Mucosa of descending colon (tissue), 3 donors: Measurements from ENCODE around the gene FAM53B. TPM values are rescaled to one million over a fixed set of nuclear protein-coding genes. Genes with fewer than 3 reads are reported as not detected.

Source experiments
- ATAC-seq: fragments of 200-7000 bp; cut with Tn5 transposase; one replicate; pipeline ENCODE4 v1.9.1; 2020; ENCODE audit warnings: mild to moderate bottlenecking, moderate library complexity
- DNase-seq, 3 donors: peaks; one replicate each; pipeline ENCODE4 v3.0.0-alpha.2; 2020
- H3K36me3 ChIP-seq: fragments of 200-600 bp; one replicate; pipeline ENCODE4 v1.8.0; 2021; ENCODE audit warnings: low read depth, mild to moderate bottlenecking
- H3K4me1 ChIP-seq: fragments of 200-600 bp; one replicate; pipeline ENCODE4 v1.8.0; 2021; ENCODE audit warnings: low read depth, mild to moderate bottlenecking
- H3K4me3 ChIP-seq: fragments of 200-600 bp; one replicate; pipeline ENCODE4 v1.8.0; 2021; ENCODE audit warnings: mild to moderate bottlenecking
- H3K9me3 ChIP-seq: fragments of 200-600 bp; one replicate; pipeline ENCODE4 v1.8.0; 2021; ENCODE audit warnings: mild to moderate bottlenecking
- intact Hi-C, 2 donors: fragments of 100-400 bp; cut with DNase I in 1 of 2; cut with micrococcal nuclease in 1 of 2; formaldehyde crosslinking; loops; one replicate each; pipeline versions ENCODE4 v1.11.0 to v1.11.1; 2022; cut with DNase I, micrococcal nuclease
- total RNA-seq, 3 donors: library from RNA; stranded (reverse); fragmentation: NEBNext Ultra II Directional in 2 of 3; extraction: Animal tissue kit (Norgen Biotek cat#: 25700) in 2 of 3; gene quantifications; one replicate each; pipeline versions ENCODE4 v1.2.1 to v1.2.4, GENCODE V29; 2021 to 2023
- TF ChIP-seq, protein P1 (sequence below): fragments of 200-600 bp; IDR thresholded peaks from one replicate; pipeline ENCODE4 v1.8.0; 2022; ENCODE audit warnings: antibody characterized with exemption, mild to moderate bottlenecking
- donor health status: DM: no; HTN: no; CAD: no; lungs with moderate emphysema.
- donor health status: DM: no; HTN: no; CAD: no.
- donor health status: DM: no; HTN: yes; CAD: no.

Gene FAM53B
- total RNA-seq, 3 donors from 2014 or later = 37.2 to 48.0 (median 44.2) TPM

DNA sequence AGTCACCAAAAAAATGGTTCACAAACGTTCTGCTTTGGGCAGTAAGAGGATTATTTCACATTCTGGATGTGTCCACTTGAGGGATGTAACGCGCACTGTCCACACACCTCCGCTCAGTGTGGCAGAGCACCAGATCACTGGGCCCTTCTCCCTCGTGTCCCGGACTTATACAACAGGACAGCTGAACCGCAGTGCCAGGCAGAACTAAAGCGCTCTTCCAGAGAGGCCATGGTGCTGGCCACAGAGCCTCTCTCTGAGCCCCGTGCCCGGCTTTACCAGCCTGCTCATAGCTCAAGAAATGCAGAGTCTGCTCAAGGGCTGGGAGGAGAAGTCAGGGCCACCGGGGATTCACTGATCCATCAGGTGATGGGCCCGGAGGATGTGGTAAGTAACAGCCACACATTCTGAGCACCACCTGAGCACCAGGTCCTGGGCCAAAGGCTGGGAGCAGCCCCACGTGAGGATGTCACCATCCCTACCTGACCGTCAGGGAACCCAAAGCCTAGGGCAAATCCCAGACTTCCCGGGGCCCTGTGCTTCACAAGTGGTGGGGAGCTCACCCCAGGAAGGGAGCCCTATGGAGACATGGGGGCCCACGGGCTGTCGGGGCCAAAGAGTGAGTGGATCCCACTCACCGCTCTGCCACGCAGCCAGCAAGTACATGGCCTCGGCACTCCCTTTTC is 74.9 kb downstream of the FAM53B start:
- Histone ChIP-seq H3K9me3 (no peaks in the 10 kb centered on the region), H3K4me3 (no peak overlapping the region), H3K36me3 (no peaks in the 10 kb centered on the region), H3K4me1 (peaks cover 19% of the 10 kb centered on the region)
- DNase-seq = peak in 1 of 3 donors; percentile 36
- no peak for ATAC-seq
- TF ChIP-seq, protein P1, sequence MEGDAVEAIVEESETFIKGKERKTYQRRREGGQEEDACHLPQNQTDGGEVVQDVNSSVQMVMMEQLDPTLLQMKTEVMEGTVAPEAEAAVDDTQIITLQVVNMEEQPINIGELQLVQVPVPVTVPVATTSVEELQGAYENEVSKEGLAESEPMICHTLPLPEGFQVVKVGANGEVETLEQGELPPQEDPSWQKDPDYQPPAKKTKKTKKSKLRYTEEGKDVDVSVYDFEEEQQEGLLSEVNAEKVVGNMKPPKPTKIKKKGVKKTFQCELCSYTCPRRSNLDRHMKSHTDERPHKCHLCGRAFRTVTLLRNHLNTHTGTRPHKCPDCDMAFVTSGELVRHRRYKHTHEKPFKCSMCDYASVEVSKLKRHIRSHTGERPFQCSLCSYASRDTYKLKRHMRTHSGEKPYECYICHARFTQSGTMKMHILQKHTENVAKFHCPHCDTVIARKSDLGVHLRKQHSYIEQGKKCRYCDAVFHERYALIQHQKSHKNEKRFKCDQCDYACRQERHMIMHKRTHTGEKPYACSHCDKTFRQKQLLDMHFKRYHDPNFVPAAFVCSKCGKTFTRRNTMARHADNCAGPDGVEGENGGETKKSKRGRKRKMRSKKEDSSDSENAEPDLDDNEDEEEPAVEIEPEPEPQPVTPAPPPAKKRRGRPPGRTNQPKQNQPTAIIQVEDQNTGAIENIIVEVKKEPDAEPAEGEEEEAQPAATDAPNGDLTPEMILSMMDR = no peak
- intact Hi-C loops = no loop called here

DNA sequence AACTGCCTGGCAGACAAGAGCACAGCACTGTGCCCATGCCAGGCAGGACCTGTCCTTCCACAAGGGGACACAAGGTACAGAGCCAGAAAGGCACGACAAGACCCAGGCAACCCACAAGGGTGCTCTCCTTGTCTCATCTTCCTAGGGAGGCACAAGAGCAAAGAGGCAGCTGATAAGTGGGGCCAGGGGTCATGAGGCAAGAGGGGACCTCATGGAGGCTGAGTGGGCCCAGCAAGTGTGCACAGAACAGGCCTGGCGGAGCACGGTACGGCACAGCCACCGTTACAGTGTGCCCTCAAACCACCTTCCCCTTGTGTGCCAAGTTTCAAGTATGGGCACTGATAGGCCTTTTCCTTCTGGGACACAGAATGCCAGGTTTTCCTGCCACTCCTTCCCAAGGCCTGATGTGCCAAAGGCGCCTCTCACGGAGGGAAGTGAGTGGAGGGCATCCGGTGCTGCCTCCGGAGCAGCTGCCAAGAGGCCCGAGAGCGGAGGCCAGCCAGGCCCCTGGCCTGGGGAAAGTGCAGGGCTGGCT is 75.6 kb downstream of the FAM53B start:
- H3K4me1 ChIP-seq = peaks cover 19% of the 10 kb centered on the region
- no peaks in the 10 kb centered on the region for H3K9me3 ChIP-seq
- no peak overlapping the region for H3K4me3 ChIP-seq
- ATAC-seq (no peak), DNase-seq (peak in 1 of 3 donors; percentile 39)
- H3K36me3 ChIP-seq = no peaks in the 10 kb centered on the region
- TF ChIP-seq, protein P1 = no peak
- intact Hi-C loops = no loop called here

DNA sequence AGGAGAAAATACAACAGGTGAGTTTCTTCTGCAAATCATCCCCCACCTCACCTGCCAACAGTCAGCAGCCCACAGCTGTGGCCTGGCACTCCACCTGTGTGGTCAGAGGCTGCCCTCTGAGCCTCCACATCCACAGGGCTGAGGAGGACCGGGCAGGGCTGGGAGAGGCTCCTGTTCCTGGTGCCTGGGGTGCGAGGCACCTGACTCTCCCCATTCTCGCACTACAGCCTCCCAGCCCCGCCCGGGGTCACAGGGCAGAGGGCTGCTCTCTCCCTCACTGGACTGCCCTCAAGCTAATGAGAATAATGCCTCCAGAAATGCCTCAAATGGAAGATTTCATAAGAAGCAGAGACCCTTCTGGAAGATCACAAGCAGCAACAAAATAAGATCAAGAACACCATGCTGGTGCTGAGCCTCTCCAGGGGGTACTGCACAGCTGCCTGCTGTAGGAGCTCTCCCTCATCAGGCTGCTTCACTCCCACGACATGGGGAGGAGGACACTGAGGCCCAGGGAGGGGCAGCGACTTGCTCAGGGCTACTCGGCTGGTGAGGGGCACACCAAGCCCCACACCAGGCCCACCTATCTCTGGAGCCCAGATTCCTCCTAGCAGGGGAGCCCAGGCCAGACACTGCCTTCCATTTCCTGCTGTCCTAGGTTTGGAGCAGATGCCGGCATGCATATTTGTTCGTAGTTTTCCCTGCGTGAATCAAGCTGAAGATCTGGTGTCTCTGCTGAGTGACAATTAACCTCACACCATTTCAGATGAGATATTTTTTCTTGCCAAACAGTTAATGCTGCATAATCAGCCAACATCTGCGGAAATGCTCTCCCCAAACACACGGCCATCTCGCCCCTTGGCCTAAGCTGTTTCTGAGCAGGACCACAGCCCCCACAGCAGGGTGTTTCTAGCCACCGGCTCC is 76.5 kb downstream of the FAM53B start:
- intact Hi-C loops = no loop called here
- peak; percentile 37 to 70 (median 61) for DNase-seq
- Histone ChIP-seq H3K4me1 (peaks cover 19% of the 10 kb centered on the region), H3K9me3 (no peaks in the 10 kb centered on the region), H3K36me3 (no peaks in the 10 kb centered on the region), H3K4me3 (no peak overlapping the region)
- ATAC-seq = peak; percentile 62
- TF ChIP-seq, protein P1 = no peak

DNA sequence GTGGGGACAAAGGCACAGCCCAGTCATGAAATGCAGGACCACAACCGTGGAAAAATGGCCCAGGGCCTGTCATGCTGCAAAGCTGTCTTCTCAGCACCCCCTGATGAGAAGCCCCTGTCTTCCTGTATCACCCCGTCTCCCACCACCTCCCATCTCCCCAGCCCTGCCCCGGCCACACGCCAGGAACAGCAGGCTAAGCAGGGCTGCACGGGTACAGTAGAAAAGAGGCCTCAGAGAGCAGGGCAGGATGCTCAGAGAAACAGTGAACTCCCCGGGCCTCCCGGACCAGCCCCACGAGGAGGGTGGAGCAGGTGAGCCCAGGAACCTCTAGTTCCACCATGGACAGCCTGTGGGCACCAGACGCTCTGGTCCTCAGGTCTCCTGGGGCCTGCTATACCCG is 77.7 kb downstream of the FAM53B start:
- Histone ChIP-seq H3K9me3 (no peaks in the 10 kb centered on the region), H3K36me3 (no peaks in the 10 kb centered on the region), H3K4me3 (no peak overlapping the region), H3K4me1 (peaks cover 12% of the 10 kb centered on the region)
- TF ChIP-seq, protein P1 = no peak
- no peak for ATAC-seq
- intact Hi-C loops = no loop called here
- DNase-seq = peak in 1 of 3 donors; percentile 43

DNA sequence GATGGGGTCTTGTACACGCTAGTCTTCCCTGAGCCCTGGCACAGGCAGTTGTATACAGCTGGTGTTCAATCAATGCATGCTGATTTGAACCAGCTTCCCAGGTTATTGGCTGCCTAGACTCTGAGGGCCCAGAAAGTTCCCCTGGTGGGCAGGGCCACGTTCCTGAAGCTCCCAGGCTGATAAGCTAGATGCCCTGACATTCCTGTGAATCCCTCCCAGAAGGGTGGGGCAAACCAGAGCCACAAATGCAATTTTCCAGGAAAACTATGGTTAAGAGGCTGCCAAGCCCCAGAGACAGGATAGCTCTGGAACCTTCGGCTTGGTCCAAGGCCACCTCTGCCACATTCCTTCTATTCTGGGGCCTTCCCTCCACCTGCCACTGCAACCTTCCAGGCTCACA is 78.2 kb downstream of the FAM53B start:
- TF ChIP-seq, protein P1 = no peak
- ATAC-seq = peak; percentile 38
- intact Hi-C loops = no loop called here
- H3K36me3 ChIP-seq = no peaks in the 10 kb centered on the region
- peaks cover 12% of the 10 kb centered on the region for H3K4me1 ChIP-seq
- H3K9me3 ChIP-seq = no peaks in the 10 kb centered on the region
- no peak overlapping the region for H3K4me3 ChIP-seq
- DNase-seq = peak in 1 of 3 donors; percentile 10
